Measurements from ENCODE around the gene JPH4.

JPH4 gene

GRCh38 chr14:23544511-23545447 is 33.8 kb downstream of the JPH4 start:
- no peak for DNase-seq (ENCODE audit: low read depth)
- TF ChIP-seq, protein P1, sequence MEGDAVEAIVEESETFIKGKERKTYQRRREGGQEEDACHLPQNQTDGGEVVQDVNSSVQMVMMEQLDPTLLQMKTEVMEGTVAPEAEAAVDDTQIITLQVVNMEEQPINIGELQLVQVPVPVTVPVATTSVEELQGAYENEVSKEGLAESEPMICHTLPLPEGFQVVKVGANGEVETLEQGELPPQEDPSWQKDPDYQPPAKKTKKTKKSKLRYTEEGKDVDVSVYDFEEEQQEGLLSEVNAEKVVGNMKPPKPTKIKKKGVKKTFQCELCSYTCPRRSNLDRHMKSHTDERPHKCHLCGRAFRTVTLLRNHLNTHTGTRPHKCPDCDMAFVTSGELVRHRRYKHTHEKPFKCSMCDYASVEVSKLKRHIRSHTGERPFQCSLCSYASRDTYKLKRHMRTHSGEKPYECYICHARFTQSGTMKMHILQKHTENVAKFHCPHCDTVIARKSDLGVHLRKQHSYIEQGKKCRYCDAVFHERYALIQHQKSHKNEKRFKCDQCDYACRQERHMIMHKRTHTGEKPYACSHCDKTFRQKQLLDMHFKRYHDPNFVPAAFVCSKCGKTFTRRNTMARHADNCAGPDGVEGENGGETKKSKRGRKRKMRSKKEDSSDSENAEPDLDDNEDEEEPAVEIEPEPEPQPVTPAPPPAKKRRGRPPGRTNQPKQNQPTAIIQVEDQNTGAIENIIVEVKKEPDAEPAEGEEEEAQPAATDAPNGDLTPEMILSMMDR (conservative IDR thresholded peaks at IDR 0.05; ENCODE audit: low read length), result no peak
- no peak overlapping the region for H3K4me3 ChIP-seq (ENCODE audit: low read length)

GRCh38 chr14:23543403-23543802 is 35.2 kb downstream of the JPH4 start:
- DNase-seq (ENCODE audit: low read depth), result no peak
- TF ChIP-seq, protein P1 (conservative IDR thresholded peaks at IDR 0.05; ENCODE audit: low read length), result no peak
- no peak overlapping the region for H3K4me3 ChIP-seq (ENCODE audit: low read length)

- no peak for DNase-seq (ENCODE audit: low read depth)
- TF ChIP-seq, protein P1 (conservative IDR thresholded peaks at IDR 0.05; ENCODE audit: low read length), result no peak
- no peak overlapping the region for H3K4me3 ChIP-seq (ENCODE audit: low read length)
Measured at GRCh38 chr14:23542261-23542660, 36.3 kb downstream of the JPH4 start.

- DNase-seq (ENCODE audit: low read depth), result no peak
- H3K4me3 ChIP-seq (ENCODE audit: low read length), result no peak overlapping the region
- TF ChIP-seq, protein P1 (conservative IDR thresholded peaks at IDR 0.05; ENCODE audit: low read length), result no peak
Measured at GRCh38 chr14:23540141-23540469, 38.5 kb downstream of the JPH4 start.

DNA sequence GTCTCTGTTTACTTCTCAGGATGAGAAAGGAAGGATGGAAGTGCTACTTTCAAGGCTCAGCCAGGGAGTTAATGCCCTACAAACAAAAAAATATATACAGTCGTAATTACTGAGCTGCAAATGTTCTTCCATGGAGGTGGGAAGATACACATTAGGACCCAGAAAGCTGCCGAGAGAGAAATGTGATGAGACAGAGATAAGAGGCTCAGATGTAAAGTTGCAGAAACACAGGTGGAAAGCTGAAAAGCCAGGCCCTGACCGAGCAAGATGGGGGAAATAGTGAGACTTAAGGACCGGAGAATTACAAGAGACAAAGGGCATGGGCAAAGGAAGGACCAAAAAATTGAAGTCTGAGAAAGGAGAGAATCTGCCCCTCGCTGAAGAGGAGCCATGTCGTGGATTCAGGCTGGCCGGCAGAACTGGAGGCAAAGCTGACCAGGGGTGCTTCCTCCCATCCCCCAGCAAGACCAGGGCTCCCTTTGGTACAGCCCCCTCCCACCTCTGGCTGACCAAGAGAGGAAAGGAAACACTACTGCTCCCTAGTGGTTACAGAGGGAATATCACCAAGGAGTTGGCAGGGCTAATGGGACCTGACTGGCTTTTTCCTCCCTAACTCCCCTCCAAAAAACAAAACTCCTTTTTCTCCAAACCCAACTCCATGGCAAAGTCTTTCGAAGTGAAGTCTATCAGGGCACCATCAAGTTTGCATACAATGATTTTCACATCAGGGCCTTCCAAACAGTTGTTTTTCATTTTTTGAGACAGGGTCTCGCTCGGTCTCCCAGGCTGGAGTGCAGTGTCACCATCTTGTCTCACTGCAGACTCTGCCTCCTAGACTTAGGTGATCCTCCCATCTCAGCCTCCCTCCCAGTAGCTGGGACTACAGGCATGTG is 39.1 kb downstream of the JPH4 start:
- no peak for DNase-seq (ENCODE audit: low read depth)
- H3K4me3 ChIP-seq (ENCODE audit: low read length), result no peak overlapping the region
- TF ChIP-seq, protein P1 (conservative IDR thresholded peaks at IDR 0.05; ENCODE audit: low read length), result peak; percentile 66

DNA sequence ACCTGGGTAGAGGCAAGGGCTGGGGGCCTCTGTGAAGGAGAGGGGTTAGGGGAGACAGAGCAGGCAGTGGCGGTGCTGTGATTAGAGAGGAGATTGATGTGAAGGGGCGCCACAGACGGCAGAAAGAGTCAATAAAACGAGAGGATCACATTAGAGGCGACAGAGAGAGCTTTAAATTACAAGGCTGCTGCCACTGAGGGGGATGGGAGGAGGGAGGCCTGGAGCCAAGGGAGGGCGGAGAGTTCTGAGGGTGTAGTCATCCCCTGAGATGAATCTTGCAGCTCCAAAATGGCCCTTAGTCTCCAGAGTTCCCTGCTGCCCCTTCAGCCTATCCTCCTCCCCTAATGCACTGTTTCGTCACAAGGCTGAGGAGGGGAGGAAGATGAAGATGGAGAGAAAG is 39.8 kb downstream of the JPH4 start:
- peak; percentile 16 for DNase-seq (ENCODE audit: low read depth)
- H3K4me3 ChIP-seq (ENCODE audit: low read length), result no peak overlapping the region
- TF ChIP-seq, protein P1 (conservative IDR thresholded peaks at IDR 0.05; ENCODE audit: low read length), result no peak

Measured in AG10803 (cell line).